Measurements from ENCODE around the gene KRT74.
A peak's percentile ranks its signal among the peaks of the same experiment; 100 is the strongest.
"Not testable (repeated sequence)": the region's sequence is repeated elsewhere in the genome, so short reads cannot be mapped to it uniquely, and the experiment has no call there.

The KRT74 gene

GRCh38 chr12:52602552-52602951 lies 28.9 kb upstream of the KRT74 start:
- DNase-seq (ENCODE audit: low spot score): no peak

- DNase-seq (ENCODE audit: low spot score): no peak
Measured at GRCh38 chr12:52601671-52602070, 28.0 kb upstream of the KRT74 start.

GRCh38 chr12:52600941-52601481 lies 27.4 kb upstream of the KRT74 start, which contains the start of gene KRT72:
Gene KRT72 (minus strand): TSS chr12:52601463. CDS start chr12:52601452, 11 bp downstream.
- DNase-seq (ENCODE audit: low spot score): no peak

GRCh38 chr12:52600475-52600874 lies 26.8 kb upstream of the KRT74 start:
- no peak for DNase-seq (ENCODE audit: low spot score)

- DNase-seq (ENCODE audit: low spot score): no peak
Measured at GRCh38 chr12:52600071-52600470, 26.4 kb upstream of the KRT74 start.

- no peak for DNase-seq (ENCODE audit: low spot score)
Measured at GRCh38 chr12:52598966-52599365, 25.3 kb upstream of the KRT74 start.

GRCh38 chr12:52594237-52594636 lies 20.6 kb upstream of the KRT74 start:
- DNase-seq (ENCODE audit: low spot score): not testable (repeated sequence)

GRCh38 chr12:52591521-52591920 lies 17.9 kb upstream of the KRT74 start:
- DNase-seq (ENCODE audit: low spot score): no peak

- DNase-seq (ENCODE audit: low spot score): no peak
Measured at GRCh38 chr12:52590021-52590420, 16.4 kb upstream of the KRT74 start.

GRCh38 chr12:52587563-52587962 lies 13.9 kb upstream of the KRT74 start:
- no peak for DNase-seq (ENCODE audit: low spot score)

- DNase-seq (ENCODE audit: low spot score): no peak
Measured at GRCh38 chr12:52585946-52586345, 12.3 kb upstream of the KRT74 start.

GRCh38 chr12:52585066-52585465 lies 11.4 kb upstream of the KRT74 start:
- no peak for DNase-seq (ENCODE audit: low spot score)

- no peak for DNase-seq (ENCODE audit: low spot score)
Measured at GRCh38 chr12:52584156-52584682, 10.6 kb upstream of the KRT74 start.

GRCh38 chr12:52582971-52583456 lies 9.4 kb upstream of the KRT74 start:
- DNase-seq (ENCODE audit: low spot score): peak; percentile 70

- no peak for DNase-seq (ENCODE audit: low spot score)
Measured at GRCh38 chr12:52582486-52582885, 8.8 kb upstream of the KRT74 start.

GRCh38 chr12:52581481-52581880 lies 7.8 kb upstream of the KRT74 start:
- peak; percentile 68 for DNase-seq (ENCODE audit: low spot score)

- DNase-seq (ENCODE audit: low spot score): no peak
Measured at GRCh38 chr12:52581066-52581465, 7.4 kb upstream of the KRT74 start.

GRCh38 chr12:52580496-52580895 lies 6.9 kb upstream of the KRT74 start:
- peak; percentile 6 for DNase-seq (ENCODE audit: low spot score)

GRCh38 chr12:52579468-52580465 lies 6.1 kb upstream of the KRT74 start:
- DNase-seq (ENCODE audit: low spot score): peak; percentile 73

- DNase-seq (ENCODE audit: low spot score): no peak
Measured at GRCh38 chr12:52578469-52578868, 4.8 kb upstream of the KRT74 start.

GRCh38 chr12:52577316-52577715 lies 3.7 kb upstream of the KRT74 start:
- no peak for DNase-seq (ENCODE audit: low spot score)

- DNase-seq (ENCODE audit: low spot score): no peak
Measured at GRCh38 chr12:52575948-52576347, 2.3 kb upstream of the KRT74 start.

GRCh38 chr12:52575256-52575655 lies 1.6 kb upstream of the KRT74 start:
- no peak for DNase-seq (ENCODE audit: low spot score)
